NCI-H1436 (cell line): ENCODE measurements around the gene ATP10B.
"Not testable (repeated sequence)": the region's sequence is repeated elsewhere in the genome, so short reads cannot be mapped to it uniquely, and the experiment has no call there.

Source experiments
- DNase-seq: peaks from one replicate; lab custom pipeline; 2025; lab: John Stamatoyannopoulos, UW

Gene ATP10B

DNA sequence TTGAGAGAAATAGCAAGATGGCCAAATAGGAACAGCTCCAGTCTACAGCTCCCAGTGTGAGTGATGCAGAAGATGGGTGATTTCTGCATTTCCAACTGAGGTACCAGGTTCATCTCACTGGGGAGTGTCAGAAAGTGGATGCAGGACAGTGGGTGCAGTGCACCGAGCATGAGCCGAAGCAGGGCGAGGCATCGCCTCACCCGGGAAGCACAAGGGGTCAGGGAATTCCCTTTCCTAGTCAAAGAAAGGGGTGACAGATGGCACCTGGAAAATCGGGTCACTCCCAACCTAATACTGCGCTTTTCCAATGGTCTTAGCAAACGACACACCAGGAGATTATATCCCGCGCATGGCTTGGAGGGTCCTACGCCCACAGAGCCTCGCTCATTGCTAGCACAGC is 39.0 kb downstream of the ATP10B start:
- not testable (repeated sequence) for DNase-seq

DNA sequence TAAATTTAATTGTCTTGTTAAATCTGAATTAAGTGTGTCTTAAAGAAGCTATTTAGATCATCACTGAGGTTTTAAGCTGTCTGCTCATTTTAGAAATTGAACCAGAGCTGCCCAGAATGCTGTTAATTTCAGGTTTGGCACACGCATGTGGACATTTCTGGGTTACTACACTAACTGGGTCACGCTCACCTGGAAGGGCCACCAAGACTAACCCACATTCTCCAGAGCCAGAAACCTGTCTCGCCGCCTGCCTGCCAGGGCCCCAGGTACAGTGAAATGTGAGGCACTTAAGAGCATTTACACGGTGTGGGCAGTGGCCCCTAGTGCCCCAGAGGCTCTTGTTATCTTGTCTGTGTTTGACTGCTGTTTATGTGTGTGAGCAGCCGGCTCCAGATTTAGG is 46.6 kb downstream of the ATP10B start:
- no peak for DNase-seq

DNA sequence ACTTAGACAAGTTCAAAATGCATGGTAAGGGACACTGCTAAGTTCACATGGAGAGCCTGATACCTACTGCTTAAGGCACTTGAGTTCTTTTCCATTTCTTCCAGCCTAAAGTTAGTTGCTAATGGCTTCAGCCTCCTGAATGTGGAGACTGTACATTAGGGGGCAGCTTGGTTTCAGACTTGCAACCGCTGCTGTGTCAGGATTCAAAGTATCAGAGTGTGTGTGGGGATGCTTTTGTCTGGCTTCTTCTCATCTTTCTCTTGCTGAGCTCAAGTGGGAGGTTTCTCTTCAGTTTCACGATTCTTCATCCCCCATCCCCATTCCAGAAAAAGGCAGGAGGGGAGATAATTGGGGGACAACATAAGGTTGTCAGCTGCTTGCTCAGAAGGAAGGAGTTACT is 49.4 kb downstream of the ATP10B start:
- no peak for DNase-seq

- no peak for DNase-seq
Measured at GRCh38 chr5:160800375-160801275, 51.4 kb downstream of the ATP10B start.

DNA sequence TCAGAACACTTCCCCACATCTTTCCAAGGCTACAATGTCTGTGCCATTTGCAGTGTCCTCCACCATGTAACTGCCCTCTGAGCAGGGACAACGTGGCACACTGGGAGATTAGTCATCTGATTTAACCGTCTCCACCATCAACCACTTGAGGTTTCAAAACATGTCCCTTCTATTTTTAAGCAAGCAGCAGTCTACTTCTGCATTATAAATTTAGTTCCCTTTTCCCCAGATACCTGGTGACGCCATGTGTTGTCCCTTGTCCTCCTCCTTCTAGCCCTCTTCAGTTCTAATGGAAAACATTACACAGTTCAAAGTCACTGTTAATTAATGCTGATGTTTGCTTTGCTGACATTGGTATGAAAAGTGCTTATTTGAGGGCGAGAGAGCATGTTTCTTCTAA is 52.8 kb downstream of the ATP10B start:
- DNase-seq = peak; percentile 60

GRCh38 chr5:160797020-160797419 is 55.0 kb downstream of the ATP10B start:
- DNase-seq = no peak

DNA sequence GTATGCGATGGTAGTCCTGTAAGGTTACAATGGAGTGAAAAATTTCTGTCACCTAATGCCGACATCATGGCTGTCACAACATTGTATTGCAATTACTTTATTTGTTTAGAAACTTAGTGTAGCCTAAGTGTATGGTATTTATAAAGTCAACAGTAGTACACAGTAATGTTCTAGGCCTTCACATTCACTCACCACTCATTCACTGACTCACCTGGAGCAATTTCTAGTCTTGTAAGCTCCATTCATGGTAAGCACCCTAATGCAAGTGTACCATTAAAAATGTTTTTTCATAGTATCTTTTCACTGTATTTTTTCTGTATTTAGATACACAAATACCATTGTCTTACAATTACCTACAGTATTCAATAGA is 58.5 kb downstream of the ATP10B start:
- no peak for DNase-seq

GRCh38 chr5:160792732-160793529 is 59.1 kb downstream of the ATP10B start:
- DNase-seq = no peak

GRCh38 chr5:160792281-160792680 is 59.7 kb downstream of the ATP10B start:
- no peak for DNase-seq

DNA sequence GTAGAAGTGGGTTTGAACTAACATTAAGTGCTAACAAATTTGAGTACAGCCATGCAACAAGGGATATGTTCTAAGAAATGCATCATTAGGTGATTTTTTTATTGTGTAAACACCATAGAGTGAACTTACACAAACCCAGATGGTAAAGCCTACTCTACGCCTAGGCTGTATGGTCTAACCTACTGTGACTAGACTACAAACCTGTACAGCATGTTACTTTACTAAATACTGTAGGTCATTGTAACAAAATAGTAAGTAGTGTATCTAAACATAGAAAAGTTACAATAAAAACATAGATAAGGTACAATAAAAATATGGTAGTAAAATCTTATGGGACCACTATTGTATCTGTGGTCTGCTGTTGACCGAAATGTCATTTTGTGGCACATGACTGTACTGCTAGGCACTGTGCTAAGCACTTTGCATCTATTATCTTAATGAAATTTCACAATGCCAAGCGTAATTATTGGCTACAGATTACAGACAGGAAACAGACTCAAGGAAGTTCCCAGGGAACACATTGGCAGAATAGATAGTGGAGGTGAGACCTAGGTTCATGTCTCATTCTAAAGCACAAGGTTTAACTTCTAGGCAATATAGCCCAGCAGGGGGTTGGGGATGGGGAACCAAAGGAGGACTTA is 62.7 kb downstream of the ATP10B start:
- no peak for DNase-seq

GRCh38 chr5:160788102-160788660 is 63.8 kb downstream of the ATP10B start:
- DNase-seq = no peak

GRCh38 chr5:160787240-160787639 is 64.8 kb downstream of the ATP10B start:
- peak; percentile 20 for DNase-seq

DNA sequence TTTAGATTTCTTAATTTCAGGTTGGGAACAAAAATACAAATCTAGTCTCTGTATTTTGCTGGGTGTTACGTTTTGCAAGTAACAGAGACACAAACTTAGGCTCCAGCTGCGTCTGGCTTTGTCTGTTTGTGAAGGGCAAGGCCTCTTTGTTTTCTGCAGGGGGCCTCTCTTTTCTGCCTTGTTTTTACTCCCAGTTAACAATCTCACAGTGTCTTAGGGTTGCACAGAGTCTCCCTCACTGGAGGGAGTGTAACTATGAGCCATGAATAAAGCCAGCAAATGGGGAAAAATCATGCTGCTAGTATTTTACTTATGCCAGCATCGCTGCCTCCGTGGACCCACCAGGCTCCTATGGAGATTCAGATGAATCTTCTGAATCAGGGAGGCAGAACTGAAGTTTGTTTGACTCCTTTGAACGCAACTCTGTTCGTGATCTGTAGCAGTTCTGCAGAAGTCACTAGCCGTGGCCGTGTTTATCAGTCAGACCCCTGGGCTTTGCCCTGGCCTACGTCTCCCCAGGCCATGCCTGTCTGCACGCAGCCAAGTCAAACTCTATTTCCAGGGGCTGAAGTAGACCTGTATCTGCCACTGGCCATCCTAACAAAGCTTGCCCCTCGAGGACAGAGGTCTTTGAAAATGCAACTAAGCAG is 77.2 kb downstream of the ATP10B start:
- no peak for DNase-seq

GRCh38 chr5:160773646-160774410 is 78.2 kb downstream of the ATP10B start:
- no peak for DNase-seq

DNA sequence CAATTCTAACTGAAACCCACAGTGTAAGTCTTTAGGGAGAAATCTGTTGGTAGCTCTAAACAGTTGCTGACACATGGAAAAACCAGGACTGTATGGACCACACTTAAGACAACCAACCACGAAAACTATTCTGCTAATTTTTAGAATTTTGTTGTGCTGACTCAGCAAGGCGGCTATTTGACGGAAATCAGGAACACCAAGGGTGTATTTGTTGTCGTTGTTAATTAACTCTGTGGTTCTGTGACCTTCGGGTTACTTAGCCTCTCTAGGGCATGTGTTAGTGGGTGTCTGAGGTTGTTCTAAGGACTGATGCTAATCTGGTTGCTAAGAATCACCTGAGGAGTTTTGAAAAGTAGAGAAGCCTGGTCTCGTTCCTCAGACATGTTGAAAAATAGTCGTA is 79.2 kb downstream of the ATP10B start:
- DNase-seq = no peak

DNA sequence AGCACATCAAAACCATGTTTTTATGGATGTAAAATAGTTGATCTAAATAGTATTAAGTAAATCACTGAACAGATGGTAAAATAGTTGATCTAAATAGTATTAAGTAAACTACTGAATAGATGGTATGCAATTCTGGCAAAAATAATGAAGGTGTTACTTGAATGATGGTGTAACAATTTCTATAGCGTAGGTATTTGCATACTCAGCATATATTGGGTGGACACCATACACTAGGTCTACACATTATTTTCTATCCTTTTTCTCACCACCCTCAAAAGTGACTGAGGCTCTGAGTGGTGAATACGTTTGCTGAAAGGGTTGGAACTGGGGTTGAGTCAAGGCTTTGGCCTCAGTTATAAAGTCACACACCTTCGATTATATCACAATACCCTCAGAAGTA is 81.3 kb downstream of the ATP10B start:
- DNase-seq = no peak

DNA sequence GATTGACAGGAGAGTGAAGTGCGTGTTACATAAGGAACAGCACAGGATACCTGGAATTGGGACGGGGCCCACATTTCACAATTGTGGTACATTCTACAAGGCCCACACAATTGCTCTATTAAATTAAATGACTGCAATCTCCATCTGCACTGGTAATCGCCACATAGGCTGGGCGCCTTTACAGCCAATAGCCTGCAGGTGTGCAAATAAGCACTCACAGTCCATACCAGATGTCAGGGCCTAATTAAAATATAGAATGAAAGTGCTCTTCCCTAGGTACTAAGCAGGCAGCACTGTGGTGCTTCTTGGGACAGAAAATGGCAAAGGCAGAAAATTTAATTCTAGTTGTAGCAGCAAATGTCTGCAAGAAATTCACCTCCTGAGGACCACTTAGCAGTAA is 82.7 kb downstream of the ATP10B start:
- DNase-seq = peak; percentile 91

- no peak for DNase-seq
Measured at GRCh38 chr5:160767062-160767461, 84.9 kb downstream of the ATP10B start.

GRCh38 chr5:160760008-160760407 is 92.0 kb downstream of the ATP10B start:
- DNase-seq = no peak

DNA sequence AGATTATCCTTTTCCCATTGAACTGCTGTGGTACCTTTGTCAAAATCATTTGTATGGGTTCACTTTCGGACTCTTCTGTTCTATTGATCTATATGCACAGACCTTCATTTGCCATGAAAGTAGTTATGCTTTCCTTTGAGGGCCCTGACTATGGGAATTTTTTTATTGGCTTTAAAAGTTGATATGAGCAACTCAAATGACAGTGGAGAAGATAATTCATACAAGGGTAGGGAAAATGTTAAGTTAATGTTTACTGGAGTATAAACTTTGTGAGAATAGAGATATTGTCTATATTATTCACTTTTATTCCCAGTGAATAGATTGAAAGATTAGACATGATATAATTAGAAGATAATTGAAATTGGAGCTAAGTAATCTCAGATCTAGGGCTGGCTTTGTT is 94.8 kb downstream of the ATP10B start:
- no peak for DNase-seq
